HCT116 (cell line): ENCODE results near the gene TMEM106C. TPM values are rescaled to one million over a fixed set of nuclear protein-coding genes. Genes with fewer than 3 reads are reported as not detected.

ENCODE experiments used
- ATAC-seq: fragments of 200-7000 bp; cut with Tn5 transposase; 2 replicates; pipeline ENCODE4 v1.9.1; 2020; ENCODE audit warnings: mild to moderate bottlenecking, moderate library complexity
- BruUV-seq: library from RNA; stranded (reverse); fragments of 400-500 nt; replicated peaks from 2 replicates; lab custom pipeline; 2021; lab: Mats Ljungman, UMichigan
- CTCF ChIA-PET: fragments of 300-600 bp; sonication (Branson Sonifier 250); formaldehyde crosslinking; loops from one replicate; lab custom pipeline; 2021; ENCODE audit warnings: antibody characterized with exemption; lab: Charles Lee
- POLR2A ChIA-PET: fragments of 300-600, 350-600 bp; sonication (Branson Sonifier 250); formaldehyde crosslinking; loops from one replicate; lab custom pipeline; 2021; ENCODE audit warnings: antibody characterized with exemption; lab: Charles Lee
- RAD21 ChIA-PET, 2 experiments: fragments of 300-600 bp; sonication (Branson Sonifier 250); formaldehyde crosslinking; loops; one replicate each; lab custom pipeline; 2023; ENCODE audit warnings: low total read pairs in 2 of 2; ENCODE audit not compliant: uncharacterized antibody in 2 of 2, unreplicated experiment in 2 of 2, low non-redundant PET in 1 of 2; lab: Charles Lee
- DNase-seq: peaks from one replicate; pipeline ENCODE4 v3.0.0-alpha.2; 2010; ENCODE audit warnings: low read depth, low spot score
- H2AFZ ChIP-seq: fragments of 200-600 bp; shearing (Covaris generic), sonication (generic); 2 replicates; pipeline ENCODE4 v1.6.1; 2017; ENCODE audit warnings: low read depth, mixed run types, mixed read lengths, antibody characterized with exemption, low read length; ENCODE audit not compliant: poor library complexity, severe bottlenecking
- H3K27ac ChIP-seq: 2 replicates; pipeline ENCODE4 v1.5.1; 2012; ENCODE audit warnings: low read depth, low read length
- H3K27me3 ChIP-seq: fragments of 200-600 bp; sonication (generic); 2 replicates; pipeline ENCODE4 v1.6.1; 2016; ENCODE audit warnings: mixed run types, low read length, mixed read lengths; ENCODE audit not compliant: insufficient read depth
- H3K36me3 ChIP-seq, 2 experiments: fragments of 200-500 bp in 1 of 2; fragments of 200-600 bp in 1 of 2; sonication (Bioruptor generic) in 1 of 2; sonication (generic) in 1 of 2; 2 replicates each; pipeline versions ENCODE4 v1.5.1 to v1.6.1; 2014 to 2016; ENCODE audit warnings: low read length in 2 of 2, inconsistent platforms in 1 of 2, mixed read lengths in 1 of 2, mixed run types in 1 of 2; ENCODE audit not compliant: insufficient read depth in 2 of 2, control insufficient read depth in 1 of 2
- H3K4me1 ChIP-seq, 2 experiments: fragments of 200-600 bp in 1 of 2; sonication (generic) in 1 of 2; 2 replicates each; pipeline versions ENCODE4 v1.5.1 to v1.6.1; 2012 to 2017; ENCODE audit warnings: low read length in 2 of 2, inconsistent platforms in 1 of 2, mild to moderate bottlenecking in 1 of 2, mixed read lengths in 1 of 2, mixed run types in 1 of 2, moderate library complexity in 1 of 2; ENCODE audit not compliant: insufficient read depth in 2 of 2, control insufficient read depth in 1 of 2
- H3K4me2 ChIP-seq: fragments of 200-600 bp; sonication (generic); 2 replicates; pipeline ENCODE4 v1.6.1; 2017; ENCODE audit warnings: mixed run types, low read length, mixed read lengths
- H3K4me3 ChIP-seq, 2 experiments: fragments of 200-600 bp in 1 of 2; sonication (generic) in 1 of 2; replicated peaks in 1 of 2; 2 replicates each; pipeline ENCODE4 v1.5.1; 2011 to 2016; ENCODE audit warnings: low read length in 2 of 2, control low read depth in 1 of 2, low read depth in 1 of 2, mild to moderate bottlenecking in 1 of 2, mixed read lengths in 1 of 2, mixed run types in 1 of 2
- H3K79me2 ChIP-seq: fragments of 200-600 bp; sonication (generic); 2 replicates; pipeline ENCODE4 v1.6.1; 2017; ENCODE audit warnings: mild to moderate bottlenecking, mixed run types, low read length, moderate library complexity, mixed read lengths; ENCODE audit not compliant: insufficient read depth
- H3K9ac ChIP-seq: fragments of 200-600 bp; sonication (generic); 2 replicates; pipeline ENCODE4 v1.6.1; 2016; ENCODE audit warnings: low read length, mixed read lengths
- H3K9me2 ChIP-seq: fragments of 200-600 bp; sonication (generic), shearing (Covaris generic); 2 replicates; pipeline ENCODE4 v1.6.1; 2017; ENCODE audit warnings: mixed run types, mild to moderate bottlenecking, moderate library complexity; ENCODE audit not compliant: insufficient read depth
- H3K9me3 ChIP-seq, 2 experiments: fragments of 200-500 bp in 1 of 2; fragments of 200-600 bp in 1 of 2; sonication (Bioruptor generic) in 1 of 2; sonication (generic) in 1 of 2; 2 replicates each; pipeline ENCODE4 v1.6.1; 2014 to 2017; ENCODE audit warnings: low read length in 2 of 2, mixed read lengths in 2 of 2, inconsistent platforms in 1 of 2, low read depth in 1 of 2, mild to moderate bottlenecking in 1 of 2, mixed run types in 1 of 2, moderate library complexity in 1 of 2; ENCODE audit not compliant: control insufficient read depth in 1 of 2, insufficient read depth in 1 of 2
- H4K20me1 ChIP-seq: fragments of 200-600 bp; sonication (generic), shearing (Covaris generic); 2 replicates; pipeline ENCODE4 v1.6.1; 2017; ENCODE audit warnings: mixed run types, mild to moderate bottlenecking, moderate library complexity; ENCODE audit not compliant: insufficient read depth
- ATF3 ChIP-seq: IDR thresholded peaks from 2 replicates; pipeline ENCODE4 v1.6.1; 2012
- CBX3 ChIP-seq: IDR thresholded peaks from 2 replicates; pipeline ENCODE4 v1.6.1; 2012; ENCODE audit warnings: low read depth
- CTCF ChIP-seq, 3 experiments: fragments of 200-600 bp in 1 of 3; sonication (generic) in 1 of 3; IDR thresholded peaks in 2 of 3; conservative IDR thresholded peaks in 1 of 3; 2 replicates each; pipeline ENCODE4 v1.5.1; 2012 to 2017; ENCODE audit warnings: low read depth in 2 of 3, low read length in 2 of 3, antibody characterized with exemption in 1 of 3, borderline replicate concordance in 1 of 3, control low read depth in 1 of 3, mild to moderate bottlenecking in 1 of 3, mixed read lengths in 1 of 3, mixed run types in 1 of 3, moderate library complexity in 1 of 3; ENCODE audit not compliant: insufficient read depth in 1 of 3
- EGR1 ChIP-seq: IDR thresholded peaks from 2 replicates; pipeline ENCODE4 v1.6.1; 2012; ENCODE audit warnings: low read depth
- ELF1 ChIP-seq: IDR thresholded peaks from 2 replicates; pipeline ENCODE4 v1.6.1; 2012; ENCODE audit warnings: low read depth, borderline replicate concordance
- EZH2 ChIP-seq: fragments of 200-600 bp; sonication (generic); IDR thresholded peaks from 2 replicates; pipeline ENCODE4 v1.6.1; 2017; ENCODE audit warnings: antibody characterized with exemption, mixed run types
- EZH2phosphoT487 ChIP-seq: fragments of 200-600 bp; IDR thresholded peaks from 2 replicates; pipeline ENCODE4 v1.6.1; 2018; ENCODE audit warnings: antibody characterized with exemption, borderline replicate concordance
- MAX ChIP-seq: IDR thresholded peaks from 2 replicates; pipeline ENCODE4 v1.6.1; 2012
- POLR2A ChIP-seq: IDR thresholded peaks from 2 replicates; pipeline ENCODE4 v1.7.0; 2011; ENCODE audit warnings: borderline replicate concordance; ENCODE audit not compliant: insufficient read depth, insufficient read length; ENCODE audit errors: extremely low read depth
- POLR2AphosphoS5 ChIP-seq: IDR thresholded peaks from 2 replicates; pipeline ENCODE4 v1.6.1; 2011; ENCODE audit warnings: mild to moderate bottlenecking, low read depth, low read length, moderate library complexity
- RAD21 ChIP-seq: IDR thresholded peaks from 2 replicates; pipeline ENCODE4 v1.6.1; 2012; ENCODE audit warnings: low read depth, mild to moderate bottlenecking
- REST ChIP-seq: IDR thresholded peaks from 2 replicates; pipeline ENCODE4 v1.6.1; 2012; ENCODE audit warnings: low read depth
- SP1 ChIP-seq: IDR thresholded peaks from 2 replicates; pipeline ENCODE4 v1.6.1; 2012; ENCODE audit warnings: low read depth
- SRF ChIP-seq: IDR thresholded peaks from 2 replicates; pipeline ENCODE4 v1.6.1; 2012; ENCODE audit warnings: low read depth
- TCF7L2 ChIP-seq: IDR thresholded peaks from 2 replicates; pipeline ENCODE4 v1.7.0; 2011; ENCODE audit warnings: borderline replicate concordance, inconsistent platforms; ENCODE audit not compliant: insufficient read depth, insufficient read length; ENCODE audit errors: extremely low read depth
- YY1 ChIP-seq: IDR thresholded peaks from 2 replicates; pipeline ENCODE4 v1.6.1; 2011; ENCODE audit warnings: low read length, low read depth, moderate library complexity, mild to moderate bottlenecking; ENCODE audit not compliant: insufficient replicate concordance; ENCODE audit errors: extremely low read depth
- ZBTB33 ChIP-seq: IDR thresholded peaks from 2 replicates; pipeline ENCODE4 v1.6.1; 2011; ENCODE audit warnings: mild to moderate bottlenecking, low read length, moderate library complexity; ENCODE audit not compliant: insufficient replicate concordance; ENCODE audit errors: extremely low read depth
- ZFX ChIP-seq: fragments of 450-650 bp; IDR thresholded peaks from 2 replicates; pipeline ENCODE4 v1.6.1; 2017
- ZNF274 ChIP-seq: fragments of 200-500 bp; sonication (Bioruptor generic); IDR thresholded peaks from 2 replicates; pipeline ENCODE4 v1.6.1; 2014; ENCODE audit warnings: mild to moderate bottlenecking, low read depth, low read length, inconsistent platforms
- intact Hi-C: fragments of 100-400 bp; cut with micrococcal nuclease; formaldehyde crosslinking; loops from 2 replicates; pipeline ENCODE4 v1.10.0; 2022
- total RNA-seq: library from RNA; stranded (reverse); gene quantifications from one replicate; pipeline ENCODE4 v1.2.1, GENCODE V29; 2021; ENCODE audit not compliant: unreplicated experiment

TMEM106C gene
- total RNA-seq, 1 experiment from 2014 or later: 94.7 TPM

GRCh38 chr12:47967461-47968321 is 4.3 kb downstream of the TMEM106C start:
- Histone ChIP-seq H3K36me3 (peaks cover 20 to 25% of the 10 kb centered on the region in 2 experiments; a peak in 3 of 4 replicates), H3K4me1 (peaks cover 3 to 12% of the 10 kb centered on the region in 2 experiments; a peak in 3 of 4 replicates), H2AFZ (no peak overlapping the region), H3K4me3 (no peak overlapping the region), H3K9me2 (no peaks in the 10 kb centered on the region), H3K9me3 (no peaks in the 10 kb centered on the region), H3K4me2 (no peak overlapping the region), H3K79me2 (no peaks in the 10 kb centered on the region), H3K27me3 (no peaks in the 10 kb centered on the region), H3K9ac (no peak overlapping the region)
- POLR2A ChIA-PET: no interaction called here
- no TSS peak for BruUV-seq
- ATAC-seq (no peak), DNase-seq (no peak)
- RAD21 ChIA-PET: no interaction called here
- CTCF ChIA-PET: no interaction called here
- no peak for TF ChIP-seq SRF
- no peak for TF ChIP-seq YY1
- TF ChIP-seq EZH2phosphoT487: no peak
- TF ChIP-seq RAD21: no peak
- TF ChIP-seq MAX: no peak
- TF ChIP-seq ELF1: no peak
- no peak for TF ChIP-seq POLR2A
- no peak for TF ChIP-seq POLR2AphosphoS5
- no peak for TF ChIP-seq ZFX
- no peak for TF ChIP-seq ATF3
- no peak for TF ChIP-seq TCF7L2
- TF ChIP-seq EZH2: no peak
- no peak for TF ChIP-seq ZNF274
- no peak for TF ChIP-seq ZBTB33
- TF ChIP-seq REST: no peak
- TF ChIP-seq SP1: no peak
- TF ChIP-seq CTCF (IDR thresholded peaks at IDR 0.05 in 2 of 3, conservative IDR thresholded peaks at IDR 0.05 in 1 of 3; ENCODE audit: borderline replicate concordance in 1 of 3, insufficient read depth in 1 of 3, low read depth in 2 of 3, low read length in 2 of 3): no peak
- no peak for TF ChIP-seq CBX3
- TF ChIP-seq EGR1: no peak
- TF ChIP-seq, all 23 proteins: peak for 0
- intact Hi-C loops: no loop called here
- no peaks in the 10 kb centered on the region for H4K20me1 ChIP-seq
- no peak overlapping the region for H3K27ac ChIP-seq
